ENCODE results near the gene ARHGAP15.

The ARHGAP15 gene

GRCh38 chr2:143477714-143478443 lies 348.7 kb downstream of the ARHGAP15 start:
- no peak for TF ChIP-seq CTCF (IDR thresholded peaks at IDR 0.05)
- TF ChIP-seq ZFX (IDR thresholded peaks at IDR 0.05; ENCODE audit: borderline replicate concordance) = no peak
- H3K27ac ChIP-seq = no peak overlapping the region

GRCh38 chr2:143480086-143480485 lies 350.9 kb downstream of the ARHGAP15 start:
- H3K27ac ChIP-seq = no peak overlapping the region
- TF ChIP-seq ZFX (IDR thresholded peaks at IDR 0.05; ENCODE audit: borderline replicate concordance) (no peak), CTCF (IDR thresholded peaks at IDR 0.05) (no peak)

GRCh38 chr2:143480601-143481236 lies 351.5 kb downstream of the ARHGAP15 start:
- TF ChIP-seq ZFX (IDR thresholded peaks at IDR 0.05; ENCODE audit: borderline replicate concordance) (no peak), CTCF (IDR thresholded peaks at IDR 0.05) (no peak)
- H3K27ac ChIP-seq = no peak overlapping the region

GRCh38 chr2:143481237-143481623 lies 352.0 kb downstream of the ARHGAP15 start:
- no peak for TF ChIP-seq ZFX (IDR thresholded peaks at IDR 0.05; ENCODE audit: borderline replicate concordance)

GRCh38 chr2:143481733-143482132 lies 352.5 kb downstream of the ARHGAP15 start:
- H3K27ac ChIP-seq = no peak overlapping the region
- no peak for TF ChIP-seq ZFX (IDR thresholded peaks at IDR 0.05; ENCODE audit: borderline replicate concordance)
- TF ChIP-seq CTCF (IDR thresholded peaks at IDR 0.05) = no peak

More at GRCh38 chr2:143481237-143481623, 352.0 kb downstream of the ARHGAP15 start:
- no peak overlapping the region for H3K27ac ChIP-seq

GRCh38 chr2:143482316-143482715 lies 353.1 kb downstream of the ARHGAP15 start:
- H3K27ac ChIP-seq = no peak overlapping the region
- TF ChIP-seq CTCF (IDR thresholded peaks at IDR 0.05) = no peak
- no peak for TF ChIP-seq ZFX (IDR thresholded peaks at IDR 0.05; ENCODE audit: borderline replicate concordance)

GRCh38 chr2:143482771-143483170 lies 353.6 kb downstream of the ARHGAP15 start:
- TF ChIP-seq CTCF (IDR thresholded peaks at IDR 0.05) (no peak), ZFX (IDR thresholded peaks at IDR 0.05; ENCODE audit: borderline replicate concordance) (no peak)
- H3K27ac ChIP-seq = no peak overlapping the region

Data from 22Rv1 (cell line).